HUES6 (cell line): ENCODE data around the gene MACROD2.

Source experiments
- H3K27ac ChIP-seq: 2 replicates; pipeline ENCODE4 v1.7.0; 2013; ENCODE audit warnings: low read depth, mild to moderate bottlenecking, low read length, inconsistent platforms
- H3K27me3 ChIP-seq: 2 replicates; pipeline ENCODE4 v1.6.1; 2013; ENCODE audit warnings: low read length; ENCODE audit not compliant: control insufficient read depth, insufficient read depth
- H3K36me3 ChIP-seq: 2 replicates; pipeline ENCODE4 v1.6.1; 2013; ENCODE audit warnings: low read length; ENCODE audit not compliant: control insufficient read depth, insufficient read depth
- H3K4me1 ChIP-seq: 2 replicates; pipeline ENCODE4 v1.6.1; 2013; ENCODE audit warnings: low read length; ENCODE audit not compliant: control insufficient read depth, insufficient read depth
- H3K4me3 ChIP-seq: 2 replicates; pipeline ENCODE4 v1.5.1; 2013; ENCODE audit warnings: low read depth, low read length
- H3K9ac ChIP-seq: one replicate; pipeline ENCODE4 v1.6.1; 2013; ENCODE audit warnings: mild to moderate bottlenecking, low read length
- H3K9me3 ChIP-seq: 2 replicates; pipeline ENCODE4 v1.6.1; 2013; ENCODE audit warnings: low read depth, low read length; ENCODE audit not compliant: control insufficient read depth, insufficient read depth

Gene MACROD2

GRCh38 chr20:16040742-16041141 is 2045.4 kb downstream of the MACROD2 start:
- Histone ChIP-seq H3K27ac (no peak overlapping the region), H3K9ac (no peak overlapping the region), H3K4me3 (no peak overlapping the region), H3K36me3 (no peaks in the 10 kb centered on the region), H3K4me1 (peaks cover 3% of the 10 kb centered on the region; the same call in 1 of the 2 replicates), H3K9me3 (no peaks in the 10 kb centered on the region), H3K27me3 (no peaks in the 10 kb centered on the region)

GRCh38 chr20:16042731-16043130 is 2047.4 kb downstream of the MACROD2 start:
- H3K9me3 ChIP-seq = no peaks in the 10 kb centered on the region
- no peaks in the 10 kb centered on the region for H3K27me3 ChIP-seq
- H3K27ac ChIP-seq = no peak overlapping the region
- no peaks in the 10 kb centered on the region for H3K36me3 ChIP-seq
- H3K4me3 ChIP-seq = no peak overlapping the region
- H3K4me1 ChIP-seq = no peaks in the 10 kb centered on the region; the same call in 1 of the 2 replicates
- no peak overlapping the region for H3K9ac ChIP-seq

GRCh38 chr20:16043931-16044330 is 2048.6 kb downstream of the MACROD2 start:
- H3K9ac ChIP-seq = no peak overlapping the region
- no peak overlapping the region for H3K4me3 ChIP-seq
- H3K27me3 ChIP-seq = no peaks in the 10 kb centered on the region
- no peaks in the 10 kb centered on the region; the same call in 1 of the 2 replicates for H3K4me1 ChIP-seq
- H3K9me3 ChIP-seq = no peaks in the 10 kb centered on the region
- no peak overlapping the region for H3K27ac ChIP-seq
- H3K36me3 ChIP-seq = no peaks in the 10 kb centered on the region

GRCh38 chr20:16048876-16049275 is 2053.6 kb downstream of the MACROD2 start:
- Histone ChIP-seq H3K4me3 (no peak overlapping the region), H3K27me3 (no peaks in the 10 kb centered on the region), H3K9me3 (no peaks in the 10 kb centered on the region), H3K9ac (no peak overlapping the region), H3K4me1 (0 out of 2 replicates have a peak, but pooled peaks cover 4% of the 10 kb centered on the region), H3K27ac (no peak overlapping the region), H3K36me3 (no peaks in the 10 kb centered on the region)

- Histone ChIP-seq H3K9ac (no peak overlapping the region), H3K9me3 (no peaks in the 10 kb centered on the region), H3K27ac (no peak overlapping the region), H3K36me3 (no peaks in the 10 kb centered on the region), H3K4me3 (no peak overlapping the region), H3K27me3 (no peaks in the 10 kb centered on the region), H3K4me1 (0 out of 2 replicates have a peak, but pooled peaks cover 4% of the 10 kb centered on the region)
Observed at GRCh38 chr20:16049529-16050093, 2054.3 kb downstream of the MACROD2 start.

GRCh38 chr20:16050366-16050765 is 2055.1 kb downstream of the MACROD2 start:
- Histone ChIP-seq H3K9ac (no peak overlapping the region), H3K27ac (no peak overlapping the region), H3K4me3 (no peak overlapping the region), H3K36me3 (no peaks in the 10 kb centered on the region), H3K9me3 (no peaks in the 10 kb centered on the region), H3K4me1 (0 out of 2 replicates have a peak, but pooled peaks cover 4% of the 10 kb centered on the region), H3K27me3 (no peaks in the 10 kb centered on the region)

- no peaks in the 10 kb centered on the region for H3K36me3 ChIP-seq
- no peak overlapping the region for H3K9ac ChIP-seq
- H3K27me3 ChIP-seq = no peaks in the 10 kb centered on the region
- 0 out of 2 replicates have a peak, but pooled peaks cover 4% of the 10 kb centered on the region for H3K4me1 ChIP-seq
- H3K4me3 ChIP-seq = no peak overlapping the region
- no peak overlapping the region for H3K27ac ChIP-seq
- no peaks in the 10 kb centered on the region for H3K9me3 ChIP-seq
Observed at GRCh38 chr20:16051968-16052367, 2056.7 kb downstream of the MACROD2 start.

- Histone ChIP-seq H3K9ac (no peak overlapping the region), H3K27ac (no peak overlapping the region), H3K36me3 (no peaks in the 10 kb centered on the region), H3K9me3 (no peaks in the 10 kb centered on the region), H3K4me3 (no peak overlapping the region), H3K27me3 (no peaks in the 10 kb centered on the region), H3K4me1 (0 out of 2 replicates have a peak, but pooled peaks cover 4% of the 10 kb centered on the region)
Observed at GRCh38 chr20:16052456-16052855, 2057.1 kb downstream of the MACROD2 start.

GRCh38 chr20:16054985-16055384 is 2059.7 kb downstream of the MACROD2 start:
- Histone ChIP-seq H3K9me3 (no peaks in the 10 kb centered on the region), H3K27me3 (no peaks in the 10 kb centered on the region), H3K4me3 (no peak overlapping the region), H3K9ac (no peak overlapping the region), H3K36me3 (no peaks in the 10 kb centered on the region), H3K27ac (no peak overlapping the region), H3K4me1 (no peaks in the 10 kb centered on the region)

GRCh38 chr20:16057651-16058050 is 2062.3 kb downstream of the MACROD2 start:
- Histone ChIP-seq H3K9ac (no peak overlapping the region), H3K9me3 (no peaks in the 10 kb centered on the region), H3K4me3 (no peak overlapping the region), H3K4me1 (no peaks in the 10 kb centered on the region), H3K27me3 (no peaks in the 10 kb centered on the region), H3K27ac (no peak overlapping the region), H3K36me3 (no peaks in the 10 kb centered on the region)

GRCh38 chr20:16058268-16058667 is 2063.0 kb downstream of the MACROD2 start:
- peaks cover 3% of the 10 kb centered on the region; the same call in 1 of the 2 replicates for H3K4me1 ChIP-seq
- no peak overlapping the region for H3K9ac ChIP-seq
- no peak overlapping the region for H3K4me3 ChIP-seq
- no peaks in the 10 kb centered on the region for H3K36me3 ChIP-seq
- H3K27me3 ChIP-seq = no peaks in the 10 kb centered on the region
- H3K27ac ChIP-seq = no peak overlapping the region; the same call in 1 of the 2 replicates
- H3K9me3 ChIP-seq = no peaks in the 10 kb centered on the region
